PC-9 (cell line): ENCODE data around the gene MORN3. TPM values are rescaled to one million over a fixed set of nuclear protein-coding genes. Genes with fewer than 3 reads are reported as not detected.
"Not testable (repeated sequence)": the region's sequence is repeated elsewhere in the genome, so short reads cannot be mapped to it uniquely, and the experiment has no call there.

Experiments used
- BruUV-seq: library from RNA; stranded (reverse); fragments of 400-500 nt; replicated peaks from 2 replicates; lab custom pipeline; 2021; lab: Mats Ljungman, UMichigan
- CTCF ChIA-PET: fragments of 300-600 bp; sonication (Branson Sonifier 250); formaldehyde crosslinking; loops from one replicate; lab custom pipeline; 2022; ENCODE audit warnings: antibody characterized with exemption; lab: Charles Lee
- POLR2A ChIA-PET: fragments of 300-600 bp; sonication (Branson Sonifier 250); formaldehyde crosslinking; loops from one replicate; lab custom pipeline; 2022; ENCODE audit warnings: antibody characterized with exemption; ENCODE audit not compliant: unreplicated experiment; lab: Charles Lee
- DNase-seq, 2 experiments: peaks; one replicate each; pipeline versions ENCODE4 v3.0.0 to v3.0.0-alpha.2; 2015 to 2022; ENCODE audit warnings: mixed read lengths in 1 of 2
- H2AFZ ChIP-seq: fragments of 200-600 bp; sonication (generic); 2 replicates; pipeline ENCODE4 v1.8.1; 2017; ENCODE audit warnings: antibody characterized with exemption
- H3F3A ChIP-seq: fragments of 200-600 bp; sonication (generic); 2 replicates; pipeline ENCODE4 v1.8.1; 2017; ENCODE audit warnings: antibody characterized with exemption, mild to moderate bottlenecking, low read depth; ENCODE audit not compliant: insufficient read depth
- H3K27ac ChIP-seq: fragments of 200-600 bp; sonication (generic); 2 replicates; pipeline ENCODE4 v1.6.1; 2016; ENCODE audit warnings: mixed run types
- H3K27me3 ChIP-seq: fragments of 200-600 bp; sonication (generic); 2 replicates; pipeline ENCODE4 v1.6.1; 2016; ENCODE audit warnings: low read depth, mixed run types; ENCODE audit not compliant: insufficient read depth
- H3K36me3 ChIP-seq: fragments of 200-600 bp; sonication (generic); 2 replicates; pipeline ENCODE4 v1.6.1; 2016; ENCODE audit warnings: low read depth, mixed run types
- H3K4me1 ChIP-seq: fragments of 200-600 bp; sonication (generic); replicated peaks from 2 replicates; pipeline ENCODE4 v1.6.1; 2016; ENCODE audit warnings: mixed run types; ENCODE audit not compliant: insufficient read depth
- H3K4me2 ChIP-seq: fragments of 200-600 bp; sonication (generic); 2 replicates; pipeline ENCODE4 v1.6.1; 2017; ENCODE audit warnings: mixed run types
- H3K4me3 ChIP-seq: fragments of 200-600 bp; sonication (generic); 2 replicates; pipeline ENCODE4 v1.6.1; 2016; ENCODE audit warnings: mixed run types
- H3K79me2 ChIP-seq: fragments of 200-600 bp; sonication (generic); 2 replicates; pipeline ENCODE4 v1.6.1; 2017; ENCODE audit warnings: low read depth, mixed run types
- H3K9me2 ChIP-seq: fragments of 200-600 bp; sonication (generic); 2 replicates; pipeline ENCODE4 v1.8.1; 2017; ENCODE audit warnings: mild to moderate bottlenecking; ENCODE audit not compliant: insufficient read depth
- H3K9me3 ChIP-seq: fragments of 200-600 bp; sonication (generic); 2 replicates; pipeline ENCODE4 v1.8.1; 2016; ENCODE audit warnings: low read depth; ENCODE audit not compliant: insufficient read depth
- H4K20me1 ChIP-seq: fragments of 200-600 bp; sonication (generic); 2 replicates; pipeline ENCODE4 v1.8.1; 2017; ENCODE audit not compliant: insufficient read depth
- EZH2 ChIP-seq: fragments of 200-600 bp; sonication (generic); IDR thresholded peaks from 2 replicates; pipeline ENCODE4 v1.8.0; 2017; ENCODE audit warnings: antibody characterized with exemption, low read depth
- intact Hi-C: fragments of 100-400 bp; cut with micrococcal nuclease; formaldehyde crosslinking; loops from one replicate; pipeline ENCODE4 v1.10.0; 2022; ENCODE audit not compliant: unreplicated experiment
- total RNA-seq: library from RNA; stranded (reverse); gene quantifications from 2 replicates; pipeline ENCODE4 v1.2.3, GENCODE V29; 2021
- TF ChIP-seq, protein P1 (sequence below): fragments of 200-600 bp; sonication (generic); conservative IDR thresholded peaks from 2 replicates; pipeline ENCODE4 v1.6.1; 2017; ENCODE audit warnings: mixed run types, antibody characterized with exemption, mild to moderate bottlenecking, moderate library complexity

MORN3 gene
- total RNA-seq, 1 experiment from 2014 or later: 1.8 TPM

DNA sequence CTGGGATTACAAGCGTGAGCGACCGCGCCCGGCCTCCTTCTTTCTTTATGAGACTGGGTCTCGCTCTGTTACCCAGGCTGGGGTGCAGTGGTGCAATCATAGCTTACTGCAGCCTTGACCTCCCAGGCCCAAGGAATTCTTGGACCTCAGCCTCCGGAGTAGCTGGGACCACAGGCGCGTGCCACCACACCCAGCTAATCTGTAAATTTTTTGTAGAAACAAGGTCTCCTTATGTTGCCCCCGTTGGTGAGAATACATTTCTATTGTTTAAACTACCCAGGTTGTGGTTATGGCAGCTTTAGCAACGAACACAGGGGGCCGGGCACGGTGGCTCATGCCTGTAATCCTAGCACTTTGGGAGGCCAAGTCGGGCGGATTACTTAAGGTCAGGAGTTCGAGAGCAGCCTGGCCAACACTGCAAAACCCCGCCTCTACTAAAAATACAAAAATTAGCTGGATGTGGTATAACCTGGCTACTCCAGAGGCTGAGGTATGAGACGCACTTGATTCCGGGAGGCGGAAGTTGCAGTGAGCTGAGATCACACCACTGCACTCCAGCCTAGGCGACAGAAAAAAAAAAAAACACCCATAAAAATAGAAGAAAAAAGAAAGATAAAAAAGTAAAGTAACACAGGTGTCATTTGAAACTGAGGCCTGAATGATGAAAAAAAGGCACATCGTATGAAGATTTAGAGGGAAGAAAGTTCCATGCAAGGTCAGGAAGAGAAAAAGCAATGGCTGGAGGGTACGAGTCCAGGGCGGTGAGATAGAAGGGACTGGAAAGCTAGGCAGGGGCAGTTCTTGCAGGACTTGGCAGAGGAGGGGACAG lies 42.1 kb upstream of the MORN3 start:
- no peaks in the 10 kb centered on the region for H4K20me1 ChIP-seq
- peak; percentile 19 to 54 for DNase-seq
- no TSS peak for BruUV-seq
- POLR2A ChIA-PET: interaction anchor here (0.6 to 0.8 kb wide), 3 partner anchors 25 to 92 kb away, joined by 3 to 5 read pairs (median 4); no protein-coding TSS in a partner anchor
- H3F3A ChIP-seq: peaks cover 32% of the 10 kb centered on the region
- no peaks in the 10 kb centered on the region for H3K36me3 ChIP-seq
- peak overlapping the region; percentile 40; the same call in 1 of the 2 replicates for H3K27ac ChIP-seq
- TF ChIP-seq, protein P1, sequence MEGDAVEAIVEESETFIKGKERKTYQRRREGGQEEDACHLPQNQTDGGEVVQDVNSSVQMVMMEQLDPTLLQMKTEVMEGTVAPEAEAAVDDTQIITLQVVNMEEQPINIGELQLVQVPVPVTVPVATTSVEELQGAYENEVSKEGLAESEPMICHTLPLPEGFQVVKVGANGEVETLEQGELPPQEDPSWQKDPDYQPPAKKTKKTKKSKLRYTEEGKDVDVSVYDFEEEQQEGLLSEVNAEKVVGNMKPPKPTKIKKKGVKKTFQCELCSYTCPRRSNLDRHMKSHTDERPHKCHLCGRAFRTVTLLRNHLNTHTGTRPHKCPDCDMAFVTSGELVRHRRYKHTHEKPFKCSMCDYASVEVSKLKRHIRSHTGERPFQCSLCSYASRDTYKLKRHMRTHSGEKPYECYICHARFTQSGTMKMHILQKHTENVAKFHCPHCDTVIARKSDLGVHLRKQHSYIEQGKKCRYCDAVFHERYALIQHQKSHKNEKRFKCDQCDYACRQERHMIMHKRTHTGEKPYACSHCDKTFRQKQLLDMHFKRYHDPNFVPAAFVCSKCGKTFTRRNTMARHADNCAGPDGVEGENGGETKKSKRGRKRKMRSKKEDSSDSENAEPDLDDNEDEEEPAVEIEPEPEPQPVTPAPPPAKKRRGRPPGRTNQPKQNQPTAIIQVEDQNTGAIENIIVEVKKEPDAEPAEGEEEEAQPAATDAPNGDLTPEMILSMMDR: no peak
- no peak for TF ChIP-seq EZH2
- intact Hi-C loops: loop anchor here (5.0 kb wide), 2 partner anchors 61 to 81 kb away; partner anchors contain the start of gene RHOF
- peak overlapping the region; percentile 95 for H3K4me2 ChIP-seq
- H3K27me3 ChIP-seq: no peaks in the 10 kb centered on the region
- H3K4me3 ChIP-seq: peak overlapping the region; percentile 77
- CTCF ChIA-PET: interaction anchor here (0.6 kb wide), 1 partner anchor 101 kb away, joined by 5 read pairs; no protein-coding TSS in a partner anchor
- H3K4me1 ChIP-seq: peaks cover 27% of the 10 kb centered on the region
- no peaks in the 10 kb centered on the region for H3K9me2 ChIP-seq
- no peaks in the 10 kb centered on the region for H3K9me3 ChIP-seq
- peaks cover 21% of the 10 kb centered on the region for H3K79me2 ChIP-seq
- peak overlapping the region; percentile 86 for H2AFZ ChIP-seq

DNA sequence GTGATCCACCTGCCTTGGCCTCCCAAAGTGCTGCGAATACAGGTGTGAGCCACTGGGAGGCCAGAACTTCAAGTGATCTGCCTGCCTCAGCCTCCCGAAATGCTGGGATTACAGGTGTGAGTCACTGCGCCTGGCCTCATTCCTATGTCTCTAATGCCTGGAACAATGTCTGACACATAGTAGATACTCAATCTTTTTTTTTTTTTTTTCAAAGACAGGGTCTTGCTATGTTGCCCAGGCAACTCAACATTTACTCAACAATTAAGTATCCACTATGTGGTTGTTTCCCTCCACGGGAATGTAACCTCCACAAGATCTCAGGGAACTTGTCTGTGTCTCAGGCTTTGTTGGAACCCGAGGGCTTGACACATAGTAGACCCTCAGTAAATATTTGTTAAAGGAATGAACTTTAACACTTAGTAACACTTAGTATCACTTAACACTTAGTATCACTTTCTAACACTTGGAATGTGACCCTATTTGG lies 40.1 kb upstream of the MORN3 start:
- H4K20me1 ChIP-seq: no peaks in the 10 kb centered on the region
- TF ChIP-seq, protein P1: no peak; the same call in 1 of the 2 replicates
- TF ChIP-seq EZH2: no peak
- CTCF ChIA-PET: no interaction called here
- no peak overlapping the region for H3K4me2 ChIP-seq
- H3K4me1 ChIP-seq: peaks cover 17% of the 10 kb centered on the region
- no TSS peak for BruUV-seq
- no peaks in the 10 kb centered on the region for H3K36me3 ChIP-seq
- no peak overlapping the region for H3K4me3 ChIP-seq
- POLR2A ChIA-PET: no interaction called here
- peaks cover 26% of the 10 kb centered on the region; the same call in 1 of the 2 replicates for H3F3A ChIP-seq
- no peaks in the 10 kb centered on the region for H3K27me3 ChIP-seq
- H2AFZ ChIP-seq: no peak overlapping the region
- H3K79me2 ChIP-seq: peaks cover 15% of the 10 kb centered on the region
- H3K9me3 ChIP-seq: no peaks in the 10 kb centered on the region
- H3K9me2 ChIP-seq: no peaks in the 10 kb centered on the region
- intact Hi-C loops: no loop called here
- H3K27ac ChIP-seq: peak overlapping the region; percentile 62
- peak; percentile 48 to 86 for DNase-seq

DNA sequence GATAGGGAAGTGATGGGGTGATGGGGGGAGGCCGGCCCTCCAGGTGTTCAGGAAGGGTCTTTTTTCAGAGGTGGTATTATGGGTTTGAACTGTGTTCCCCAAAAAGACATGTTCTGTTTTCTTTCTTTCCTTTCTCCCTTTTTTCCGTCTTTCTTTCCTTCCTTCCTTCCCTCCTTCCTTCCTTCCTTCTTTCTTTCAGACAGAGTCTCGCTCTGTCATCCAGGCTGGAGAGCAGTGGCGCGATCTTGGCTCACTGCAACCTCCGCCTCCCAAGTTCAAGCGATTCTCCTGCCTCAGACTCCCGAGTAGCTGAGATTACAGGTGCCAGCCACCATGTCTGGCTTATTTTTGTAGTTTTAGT lies 39.6 kb upstream of the MORN3 start:
- CTCF ChIA-PET, H3K27me3 ChIP-seq, H2AFZ ChIP-seq, H3K4me3 ChIP-seq, H3K9me3 ChIP-seq, POLR2A ChIA-PET, H3K9me2 ChIP-seq, H4K20me1 ChIP-seq, H3K36me3 ChIP-seq, BruUV-seq, DNase-seq, H3K4me2 ChIP-seq, intact Hi-C loops: not testable (repeated sequence)
- peaks cover 15% of the 10 kb centered on the region for H3K4me1 ChIP-seq
- H3K27ac ChIP-seq: peak overlapping the region; percentile 62; the same call in 1 of the 2 replicates
- H3K79me2 ChIP-seq: peaks cover 12% of the 10 kb centered on the region
- H3F3A ChIP-seq: peaks cover 25% of the 10 kb centered on the region; the same call in 1 of the 2 replicates
